ENCODE measurements around the gene ZGPAT. TPM values are rescaled to one million over a fixed set of nuclear protein-coding genes. Genes with fewer than 3 reads are reported as not detected.
"Not testable (repeated sequence)": the region's sequence is repeated elsewhere in the genome, so short reads cannot be mapped to it uniquely, and the experiment has no call there.

ZGPAT gene
- total RNA-seq, 1 experiment from 2014 or later, result 48.4 TPM

- TF ChIP-seq CTCF (IDR thresholded peaks at IDR 0.05; ENCODE audit: unreplicated experiment), result no peak
- no peak for DNase-seq
- no TSS peak for BruUV-seq (replicated peaks)
- Mint-ChIP-seq H3K27ac (ENCODE audit: unreplicated experiment) (no peak overlapping the region), H3K9me3 (ENCODE audit: low read depth, unreplicated experiment) (peaks cover 2% of the 10 kb centered on the region), H3K27me3 (ENCODE audit: unreplicated experiment) (no peaks in the 10 kb centered on the region), H3K4me1 (ENCODE audit: low read depth, unreplicated experiment) (no peaks in the 10 kb centered on the region), H3K4me3 (ENCODE audit: low read depth, unreplicated experiment) (no peak overlapping the region), H3K36me3 (ENCODE audit: insufficient read depth, unreplicated experiment) (peaks cover 30% of the 10 kb centered on the region)
- CTCF ChIA-PET, result no interaction called here
- intact Hi-C loops (cut with micrococcal nuclease; ENCODE audit: unreplicated experiment), result no loop called here
These were observed 40.0 kb upstream of the ZGPAT start for GRCh38 chr20:63667858-63668257.

GRCh38 chr20:63668351-63668750 is 39.5 kb upstream of the ZGPAT start:
- H3K27ac Mint-ChIP-seq (ENCODE audit: unreplicated experiment), result no peak overlapping the region
- no peak for DNase-seq
- no peak overlapping the region for H3K4me3 Mint-ChIP-seq (ENCODE audit: low read depth, unreplicated experiment)
- TF ChIP-seq CTCF (IDR thresholded peaks at IDR 0.05; ENCODE audit: unreplicated experiment), result no peak
- no peaks in the 10 kb centered on the region for H3K27me3 Mint-ChIP-seq (ENCODE audit: unreplicated experiment)
- CTCF ChIA-PET, result interaction anchor here (0.6 kb wide), 1 partner anchor 19 kb away, joined by 3 read pairs; no protein-coding TSS in a partner anchor
- peaks cover 26% of the 10 kb centered on the region for H3K36me3 Mint-ChIP-seq (ENCODE audit: insufficient read depth, unreplicated experiment)
- no peaks in the 10 kb centered on the region for H3K4me1 Mint-ChIP-seq (ENCODE audit: low read depth, unreplicated experiment)
- intact Hi-C loops (cut with micrococcal nuclease; ENCODE audit: unreplicated experiment), result no loop called here
- peaks cover 2% of the 10 kb centered on the region for H3K9me3 Mint-ChIP-seq (ENCODE audit: low read depth, unreplicated experiment)
- no TSS peak for BruUV-seq (replicated peaks)

DNA sequence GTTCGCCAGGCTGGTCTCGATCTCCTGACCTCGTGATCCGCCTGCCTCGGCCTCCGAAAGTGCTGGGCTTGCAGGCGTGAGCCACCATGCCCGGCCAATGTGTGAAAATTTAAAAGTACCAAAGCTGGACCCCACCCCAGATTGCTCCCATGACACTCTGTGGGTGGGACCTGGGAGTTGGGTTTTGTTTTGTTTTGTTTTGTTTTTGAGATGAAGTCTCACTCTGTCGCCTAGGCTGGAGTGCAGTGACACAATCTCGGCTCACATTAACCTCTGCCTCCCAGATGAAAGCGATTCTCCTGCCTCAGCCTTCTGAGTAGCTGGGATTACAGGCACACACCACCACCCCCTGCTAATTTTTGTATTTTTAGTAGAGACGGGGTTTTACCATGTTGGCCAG is 36.1 kb upstream of the ZGPAT start:
- CTCF ChIA-PET, result interaction anchor here (1.3 kb wide), 1 partner anchor 11 kb away, joined by 5 read pairs; no protein-coding TSS in a partner anchor
- BruUV-seq (replicated peaks), result not testable (repeated sequence)

GRCh38 chr20:63672666-63673065 is 35.2 kb upstream of the ZGPAT start:
- intact Hi-C loops (cut with micrococcal nuclease; ENCODE audit: unreplicated experiment), result no loop called here
- no peak overlapping the region for H3K4me3 Mint-ChIP-seq (ENCODE audit: low read depth, unreplicated experiment)
- DNase-seq, result no peak
- CTCF ChIA-PET, result interaction anchor here (1.3 kb wide), 1 partner anchor 10 kb away, joined by 5 read pairs; no protein-coding TSS in a partner anchor
- peaks cover 2% of the 10 kb centered on the region for H3K9me3 Mint-ChIP-seq (ENCODE audit: low read depth, unreplicated experiment)
- no peak overlapping the region for H3K27ac Mint-ChIP-seq (ENCODE audit: unreplicated experiment)
- H3K4me1 Mint-ChIP-seq (ENCODE audit: low read depth, unreplicated experiment), result no peaks in the 10 kb centered on the region
- peaks cover 42% of the 10 kb centered on the region for H3K36me3 Mint-ChIP-seq (ENCODE audit: insufficient read depth, unreplicated experiment)
- no TSS peak for BruUV-seq (replicated peaks)
- no peaks in the 10 kb centered on the region for H3K27me3 Mint-ChIP-seq (ENCODE audit: unreplicated experiment)
- TF ChIP-seq CTCF (IDR thresholded peaks at IDR 0.05; ENCODE audit: unreplicated experiment), result no peak

More for the DNA sequence above, 36.1 kb upstream of the ZGPAT start:
- H3K4me1 Mint-ChIP-seq (ENCODE audit: low read depth, unreplicated experiment); H3K4me3 Mint-ChIP-seq (ENCODE audit: low read depth, unreplicated experiment); intact Hi-C loops (cut with micrococcal nuclease; ENCODE audit: unreplicated experiment); H3K9me3 Mint-ChIP-seq (ENCODE audit: low read depth, unreplicated experiment); H3K27ac Mint-ChIP-seq (ENCODE audit: unreplicated experiment); H3K27me3 Mint-ChIP-seq (ENCODE audit: unreplicated experiment); DNase-seq: not testable (repeated sequence)
- peaks cover 43% of the 10 kb centered on the region for H3K36me3 Mint-ChIP-seq (ENCODE audit: insufficient read depth, unreplicated experiment)

GRCh38 chr20:63673951-63674350 is 33.9 kb upstream of the ZGPAT start:
- Mint-ChIP-seq H3K9me3 (ENCODE audit: low read depth, unreplicated experiment) (no peaks in the 10 kb centered on the region), H3K27ac (ENCODE audit: unreplicated experiment) (no peak overlapping the region), H3K27me3 (ENCODE audit: unreplicated experiment) (no peaks in the 10 kb centered on the region), H3K36me3 (ENCODE audit: insufficient read depth, unreplicated experiment) (peaks cover 49% of the 10 kb centered on the region), H3K4me1 (ENCODE audit: low read depth, unreplicated experiment) (no peaks in the 10 kb centered on the region), H3K4me3 (ENCODE audit: low read depth, unreplicated experiment) (no peak overlapping the region)
- BruUV-seq (replicated peaks), result no TSS peak
- CTCF ChIA-PET, result no interaction called here
- TF ChIP-seq CTCF (IDR thresholded peaks at IDR 0.05; ENCODE audit: unreplicated experiment), result no peak
- intact Hi-C loops (cut with micrococcal nuclease; ENCODE audit: unreplicated experiment), result no loop called here
- DNase-seq, result no peak
